Right lobe of liver (tissue), 6 donors: Measurements from ENCODE around the gene NKAIN1. TPM values are rescaled to one million over a fixed set of nuclear protein-coding genes. Genes with fewer than 3 reads are reported as not detected.

Experiments used
- ATAC-seq, 4 donors: fragments of 200-7000 bp; cut with Tn5 transposase; one replicate each; pipeline ENCODE4 v1.9.1; 2020; ENCODE audit warnings: mild to moderate bottlenecking in 4 of 4, moderate library complexity in 4 of 4
- DNase-seq, 3 donors: peaks; one replicate each; pipeline ENCODE4 v3.0.0-alpha.2; 2020
- H3K27ac ChIP-seq, 3 donors: fragments of 200-600 bp; one replicate each; pipeline ENCODE4 v1.8.0; 2022
- H3K27me3 ChIP-seq, 2 donors: fragments of 200-600 bp; one replicate each; pipeline ENCODE4 v1.8.0; 2022
- H3K36me3 ChIP-seq, 4 donors: fragments of 200-600 bp; sonication (generic) in 1 of 4; one replicate each; pipeline versions ENCODE4 v1.5.1 to v1.8.0; 2017 to 2022; ENCODE audit warnings: control low read depth in 1 of 4
- H3K4me1 ChIP-seq, 4 donors: fragments of 200-600 bp; sonication (generic) in 1 of 4; one replicate each; pipeline versions ENCODE4 v1.5.1 to v1.8.0; 2017 to 2022; ENCODE audit warnings: control low read depth in 1 of 4
- H3K4me3 ChIP-seq, 3 donors: fragments of 200-600 bp; one replicate each; pipeline ENCODE4 v1.8.0; 2022
- H3K9me3 ChIP-seq, 4 donors: fragments of 200-600 bp; sonication (generic) in 1 of 4; one replicate each; pipeline versions ENCODE4 v1.5.1 to v1.8.0; 2017 to 2022; ENCODE audit warnings: control low read depth in 1 of 4
- CTCF ChIP-seq, 4 donors: fragments of 200-600 bp in 3 of 4; fragments of 450-650 bp in 1 of 4; IDR thresholded peaks; one replicate each; pipeline versions ENCODE4 v1.5.1 to v1.8.0; 2016 to 2022; ENCODE audit warnings: antibody characterized with exemption in 4 of 4, mild to moderate bottlenecking in 2 of 4
- POLR2A ChIP-seq: fragments of 450-650 bp; IDR thresholded peaks from one replicate; pipeline ENCODE4 v1.6.1; 2017; ENCODE audit warnings: antibody characterized with exemption, mild to moderate bottlenecking
- WGBS: methylation state at CpG from one replicate; pipeline ENCODE4 v1.1.6; 2018; ENCODE audit warnings: low coverage, low lambda C conversion rate; ENCODE audit not compliant: insufficient coverage; ENCODE audit errors: missing lambda C conversion rate; 5-methylcytosine and 5-hydroxymethylcytosine counted together
- intact Hi-C, 2 donors: fragments of 100-400 bp; cut with DNase I; formaldehyde crosslinking; loops; one replicate each; pipeline versions ENCODE4 v1.11.2 to v1.14.1; 2022
- total RNA-seq, 6 experiments: library from RNA; depleted of rRNA in 2 of 6; stranded (reverse); fragments of >200 nt in 2 of 6; fragmentation: NEBNext Ultra II Directional in 3 of 6; extraction: Animal tissue kit (Norgen Biotek cat#: 25700) in 3 of 6; gene quantifications; one replicate each; pipeline versions ENCODE4 v1.1.0 to v1.2.4, GENCODE V29; 2016 to 2023
- donor health status: DM: no; HTN: yes; CAD: no.
- donor health status: DM: no; HTN: no; CAD: no.
- donor health status: DM: no; HTN: no; CAD: no.
- donor health status: DM: no; HTN: yes; CAD: no.
- donor health status: DM: no; HTN: yes; CAD: no.

Gene NKAIN1
- total RNA-seq, 6 experiments from 2014 or later, result not detected

GRCh38 chr1:31170486-31170735 is 69.3 kb downstream of the NKAIN1 start:
- no peak for DNase-seq
- Histone ChIP-seq H3K4me3 (no peak overlapping the region), H3K27me3 (no peaks in the 10 kb centered on the region), H3K9me3 (no peaks in the 10 kb centered on the region), H3K4me1 (no peaks in the 10 kb centered on the region), H3K27ac (no peak overlapping the region), H3K36me3 (no peaks in the 10 kb centered on the region)
- no peak for ATAC-seq
- intact Hi-C loops, result no loop called here
- TF ChIP-seq CTCF (IDR thresholded peaks at IDR 0.05), result no peak
- no peak for TF ChIP-seq POLR2A
- WGBS, result 100% methylated on average over 4 of the region's 4 CpGs

DNA sequence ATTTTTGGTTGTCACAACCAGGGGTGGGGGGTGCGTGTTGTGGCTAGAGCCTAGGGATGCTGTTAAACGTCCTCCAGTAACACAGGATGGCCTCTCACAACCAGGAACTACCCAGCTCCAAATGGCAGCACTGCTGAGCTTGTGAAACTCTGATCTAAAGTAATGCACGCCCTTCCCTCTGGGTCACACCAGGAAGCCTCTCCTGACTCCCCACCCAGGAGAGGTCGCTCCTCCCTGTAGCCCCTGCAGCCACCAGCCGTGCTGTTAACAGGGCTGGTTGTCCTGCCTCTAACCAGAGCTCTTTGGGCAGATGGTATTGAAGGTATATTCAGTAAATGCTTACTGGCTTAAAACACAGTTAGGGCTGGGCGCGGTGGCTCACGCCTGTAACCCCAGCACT is 73.2 kb downstream of the NKAIN1 start:
- no peak overlapping the region for H3K27ac ChIP-seq
- no peak for TF ChIP-seq POLR2A
- no peak for TF ChIP-seq CTCF (IDR thresholded peaks at IDR 0.05)
- H3K36me3 ChIP-seq, result no peaks in the 10 kb centered on the region
- DNase-seq (no peak), ATAC-seq (no peak)
- intact Hi-C loops, result no loop called here
- 57% methylated on average over 4 of the region's 8 CpGs for WGBS
- no peak overlapping the region for H3K4me3 ChIP-seq
- no peaks in the 10 kb centered on the region for H3K9me3 ChIP-seq
- no peaks in the 10 kb centered on the region for H3K4me1 ChIP-seq
- H3K27me3 ChIP-seq, result no peaks in the 10 kb centered on the region

- H3K9me3 ChIP-seq, result no peaks in the 10 kb centered on the region
- intact Hi-C loops, result no loop called here
- H3K27me3 ChIP-seq, result no peaks in the 10 kb centered on the region
- no peak overlapping the region for H3K4me3 ChIP-seq
- ATAC-seq (no peak), DNase-seq (no peak)
- no peak overlapping the region for H3K27ac ChIP-seq
- 69% methylated on average over 4 of the region's 5 CpGs for WGBS
- H3K4me1 ChIP-seq, result no peaks in the 10 kb centered on the region
- no peaks in the 10 kb centered on the region for H3K36me3 ChIP-seq
- no peak for TF ChIP-seq POLR2A
- TF ChIP-seq CTCF (IDR thresholded peaks at IDR 0.05), result no peak
Observed at GRCh38 chr1:31164291-31164690, 75.4 kb downstream of the NKAIN1 start.

DNA sequence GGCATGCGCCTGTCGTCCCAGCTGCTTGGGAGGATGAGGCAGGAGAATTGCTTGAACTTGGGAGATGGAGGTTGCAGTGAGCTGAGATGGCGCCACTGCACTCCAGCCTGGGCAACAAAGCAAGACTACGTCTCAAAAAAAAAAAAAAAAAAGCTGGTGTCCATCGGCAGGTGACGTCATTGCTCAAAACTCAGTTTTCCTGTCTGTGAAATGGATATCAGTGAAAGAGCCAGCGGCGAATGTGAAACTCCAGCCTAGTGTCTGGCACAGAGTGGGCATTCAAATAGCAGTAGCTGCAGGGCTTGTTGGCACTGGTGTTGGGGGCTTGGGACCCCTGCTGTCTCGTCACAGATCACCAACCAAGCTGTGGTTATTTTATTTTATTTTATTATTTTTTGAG is 75.8 kb downstream of the NKAIN1 start:
- Histone ChIP-seq H3K36me3 (no peaks in the 10 kb centered on the region), H3K4me1 (no peaks in the 10 kb centered on the region), H3K9me3 (no peaks in the 10 kb centered on the region), H3K27ac (no peak overlapping the region), H3K27me3 (no peaks in the 10 kb centered on the region), H3K4me3 (no peak overlapping the region)
- intact Hi-C loops, result no loop called here
- 72% methylated on average over 5 of the region's 9 CpGs for WGBS
- DNase-seq (no peak), ATAC-seq (no peak)
- TF ChIP-seq POLR2A (no peak), CTCF (IDR thresholded peaks at IDR 0.05) (no peak)

DNA sequence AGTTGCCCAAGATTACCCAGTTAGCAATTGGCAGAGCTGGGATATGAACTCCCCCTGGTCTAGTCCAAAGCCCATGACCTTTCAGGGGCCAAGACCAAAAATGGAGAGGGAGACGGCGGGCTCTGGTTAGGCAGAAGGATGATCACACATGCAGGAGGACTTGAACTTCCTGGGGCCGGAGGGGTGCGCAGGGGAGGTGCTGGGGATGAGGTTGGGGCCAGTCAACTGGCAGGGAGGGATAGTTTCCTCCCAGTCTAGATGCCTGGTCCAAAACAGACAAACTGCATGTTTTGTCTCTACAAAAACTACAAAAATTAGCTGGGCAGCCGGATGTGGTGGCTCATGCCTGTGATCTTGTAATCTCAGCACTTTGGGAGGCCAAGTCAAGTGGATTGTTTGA is 78.1 kb downstream of the NKAIN1 start:
- no peak for TF ChIP-seq CTCF (IDR thresholded peaks at IDR 0.05)
- TF ChIP-seq POLR2A, result no peak
- H3K4me1 ChIP-seq, result no peaks in the 10 kb centered on the region
- H3K36me3 ChIP-seq, result no peaks in the 10 kb centered on the region
- H3K9me3 ChIP-seq, result no peaks in the 10 kb centered on the region
- no peak for ATAC-seq
- no peaks in the 10 kb centered on the region for H3K27me3 ChIP-seq
- DNase-seq, result no peak
- intact Hi-C loops, result no loop called here
- H3K27ac ChIP-seq, result no peak overlapping the region
- WGBS, result no CpG with 5 or more reads among the region's 5 CpGs
- H3K4me3 ChIP-seq, result no peak overlapping the region
